Activated CD8-positive, alpha-beta memory T cell treated with anti-CD3 and anti-CD28 coated beads, Interleukin-2, amount 10 ng/mL, durations not matched to agents 7 days and 5 days (primary cell): Measurements from ENCODE around the gene KCNIP4. TPM values are rescaled to one million over a fixed set of nuclear protein-coding genes. Genes with fewer than 3 reads are reported as not detected.

Experiments
- ATAC-seq: fragments of 150-1000 bp; cut with Tn5 transposase; one replicate; pipeline ENCODE4 v1.10.0; 2021; ENCODE audit warnings: moderate library complexity
- CTCF ChIA-PET: fragments of 350-600 bp; sonication (Branson Sonifier 250); formaldehyde crosslinking; loops from one replicate; lab custom pipeline; 2021; ENCODE audit warnings: antibody characterized with exemption; lab: Charles Lee
- DNase-seq: peaks from one replicate; pipeline ENCODE4 v3.0.0-alpha.2; 2020
- H3K27ac Mint-ChIP-seq: one replicate; pipeline ENCODE4 v1.8.0; 2021; ENCODE audit warnings: mild to moderate bottlenecking, mixed read lengths
- H3K27me3 Mint-ChIP-seq: one replicate; pipeline ENCODE4 v1.8.0; 2021; ENCODE audit warnings: mixed read lengths
- H3K36me3 Mint-ChIP-seq: one replicate; pipeline ENCODE4 v1.8.0; 2021; ENCODE audit warnings: mild to moderate bottlenecking, mixed read lengths
- H3K4me1 Mint-ChIP-seq: one replicate; pipeline ENCODE4 v1.8.0; 2021; ENCODE audit warnings: mixed read lengths
- H3K4me3 Mint-ChIP-seq: one replicate; pipeline ENCODE4 v1.8.0; 2021; ENCODE audit warnings: mild to moderate bottlenecking, moderate library complexity, mixed read lengths
- H3K9me3 Mint-ChIP-seq: one replicate; pipeline ENCODE4 v1.8.0; 2022; ENCODE audit warnings: low read depth, mixed read lengths
- total RNA-seq, 2 experiments: library from RNA; stranded (reverse); gene quantifications; one replicate each; pipeline ENCODE4 v1.2.3, GENCODE V29; 2021

Gene KCNIP4
- total RNA-seq, 2 experiments from 2014 or later, result not detected

DNA sequence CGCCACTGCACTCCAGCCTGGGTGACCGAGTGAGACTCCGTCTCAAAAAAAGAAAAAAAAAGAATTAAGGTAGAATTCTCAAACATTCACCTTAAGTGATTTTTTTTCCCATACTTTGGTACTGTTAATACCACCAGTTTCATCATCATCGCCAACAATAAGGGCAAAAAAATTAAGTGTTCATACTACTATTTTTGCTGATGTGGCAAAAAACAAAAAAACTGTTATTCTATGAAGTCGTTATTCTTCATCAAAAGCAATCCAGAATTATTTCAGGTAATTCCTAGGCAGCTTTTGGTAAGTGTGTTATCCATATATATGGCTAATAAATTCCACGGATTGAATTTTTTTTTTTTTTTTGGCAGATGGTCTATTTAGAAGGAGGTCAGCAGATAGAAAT lies 85.7 kb downstream of the KCNIP4 start:
- no peaks in the 10 kb centered on the region for H3K27me3 Mint-ChIP-seq
- DNase-seq (no peak), ATAC-seq (no peak)
- H3K9me3 Mint-ChIP-seq, result peaks cover 7% of the 10 kb centered on the region
- CTCF ChIA-PET, result no interaction called here
- H3K36me3 Mint-ChIP-seq, result no peaks in the 10 kb centered on the region
- no peak overlapping the region for H3K27ac Mint-ChIP-seq
- no peak overlapping the region for H3K4me3 Mint-ChIP-seq
- no peaks in the 10 kb centered on the region for H3K4me1 Mint-ChIP-seq

DNA sequence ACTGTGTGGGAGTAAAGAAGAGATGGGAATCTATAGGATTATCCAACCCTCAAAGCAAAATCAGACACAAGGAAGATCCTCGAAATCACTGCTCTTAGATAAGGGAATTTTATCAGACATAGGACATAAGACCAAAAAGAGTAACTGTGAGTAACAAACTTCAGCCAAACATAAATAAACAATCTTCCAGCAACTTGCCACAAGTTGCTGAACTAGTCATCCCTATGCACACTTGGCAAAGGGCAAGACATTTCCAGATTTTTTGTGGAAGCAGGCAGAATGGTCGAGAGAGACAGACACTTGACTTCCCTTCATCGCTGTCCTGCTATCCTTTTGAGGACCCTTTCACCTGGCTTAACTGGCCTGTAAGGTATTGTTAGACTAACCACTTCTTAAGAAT lies 89.6 kb downstream of the KCNIP4 start:
- CTCF ChIA-PET, result no interaction called here
- no peak for DNase-seq
- no peak for ATAC-seq
- H3K36me3 Mint-ChIP-seq, result no peaks in the 10 kb centered on the region
- H3K4me3 Mint-ChIP-seq, result no peak overlapping the region
- H3K27me3 Mint-ChIP-seq, result no peaks in the 10 kb centered on the region
- H3K9me3 Mint-ChIP-seq, result peaks cover 7% of the 10 kb centered on the region
- no peak overlapping the region for H3K27ac Mint-ChIP-seq
- H3K4me1 Mint-ChIP-seq, result no peaks in the 10 kb centered on the region

DNA sequence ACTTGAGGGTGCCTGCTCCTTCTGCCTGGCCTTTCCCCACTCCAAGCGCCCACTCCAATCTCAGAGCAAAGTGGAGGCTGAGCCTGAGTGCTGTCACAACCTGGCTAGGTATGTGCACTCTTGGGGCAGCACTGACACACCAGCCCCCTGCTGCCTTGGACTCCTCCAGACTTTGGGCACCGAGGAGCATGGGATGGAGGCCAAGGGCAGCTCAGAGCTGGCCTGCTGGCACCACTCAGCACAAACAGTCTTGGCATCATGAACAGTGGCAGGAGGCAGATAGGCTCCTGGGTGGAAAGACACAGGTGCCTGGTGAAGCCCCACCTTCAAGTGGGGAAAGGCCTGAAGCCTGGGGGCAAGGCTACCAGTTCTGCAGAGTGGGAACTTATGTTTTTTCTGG lies 91.8 kb downstream of the KCNIP4 start:
- Mint-ChIP-seq H3K4me3 (no peak overlapping the region), H3K36me3 (no peaks in the 10 kb centered on the region), H3K27me3 (no peaks in the 10 kb centered on the region), H3K27ac (no peak overlapping the region), H3K9me3 (peaks cover 2% of the 10 kb centered on the region), H3K4me1 (no peaks in the 10 kb centered on the region)
- CTCF ChIA-PET, result no interaction called here
- DNase-seq (no peak), ATAC-seq (no peak)

DNA sequence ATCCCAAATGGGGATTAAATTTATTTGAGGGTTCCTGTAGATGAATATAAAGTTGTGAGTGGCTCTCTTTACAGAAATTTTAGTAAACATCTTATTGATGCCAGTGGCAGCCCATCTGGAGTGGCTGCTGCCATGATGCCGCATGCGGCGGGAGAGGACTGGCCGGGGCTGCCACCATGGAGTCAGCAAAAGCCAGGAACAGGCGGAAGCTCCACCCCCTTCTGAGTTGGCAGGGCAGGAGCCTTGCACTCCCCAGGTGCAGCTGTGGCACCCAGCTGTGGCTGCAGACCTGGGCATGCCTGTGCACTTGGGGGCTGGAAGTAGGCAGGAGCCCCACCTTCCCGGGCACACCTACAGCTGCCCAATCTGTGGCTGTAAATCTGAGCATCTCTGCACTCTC lies 92.3 kb downstream of the KCNIP4 start:
- H3K9me3 Mint-ChIP-seq, result no peaks in the 10 kb centered on the region
- H3K36me3 Mint-ChIP-seq, result no peaks in the 10 kb centered on the region
- no peak overlapping the region for H3K4me3 Mint-ChIP-seq
- CTCF ChIA-PET, result no interaction called here
- H3K4me1 Mint-ChIP-seq, result no peaks in the 10 kb centered on the region
- H3K27me3 Mint-ChIP-seq, result no peaks in the 10 kb centered on the region
- H3K27ac Mint-ChIP-seq, result no peak overlapping the region
- no peak for ATAC-seq
- DNase-seq, result no peak

DNA sequence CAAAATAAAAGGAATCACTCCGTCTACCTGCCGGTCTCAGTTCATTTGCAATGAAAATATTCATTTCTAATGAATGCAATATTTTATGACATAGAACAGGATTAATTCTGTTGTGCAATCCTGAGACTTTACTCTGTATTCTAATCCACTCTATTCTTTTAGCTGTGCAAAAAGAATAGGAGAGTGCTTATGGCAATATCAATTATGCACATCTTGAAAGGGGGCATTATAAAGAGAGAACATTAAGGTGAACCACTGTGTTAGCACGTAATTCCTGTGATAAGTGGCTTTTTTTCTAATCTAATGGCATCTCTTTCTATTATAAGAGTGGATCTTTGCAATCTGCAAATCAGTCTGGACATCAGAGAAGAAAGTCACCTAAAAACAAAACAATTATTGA lies 99.5 kb downstream of the KCNIP4 start:
- H3K9me3 Mint-ChIP-seq, result no peaks in the 10 kb centered on the region
- CTCF ChIA-PET, result no interaction called here
- H3K36me3 Mint-ChIP-seq, result no peaks in the 10 kb centered on the region
- no peak overlapping the region for H3K4me3 Mint-ChIP-seq
- H3K4me1 Mint-ChIP-seq, result no peaks in the 10 kb centered on the region
- no peak overlapping the region for H3K27ac Mint-ChIP-seq
- ATAC-seq, result no peak
- DNase-seq, result no peak
- no peaks in the 10 kb centered on the region for H3K27me3 Mint-ChIP-seq

DNA sequence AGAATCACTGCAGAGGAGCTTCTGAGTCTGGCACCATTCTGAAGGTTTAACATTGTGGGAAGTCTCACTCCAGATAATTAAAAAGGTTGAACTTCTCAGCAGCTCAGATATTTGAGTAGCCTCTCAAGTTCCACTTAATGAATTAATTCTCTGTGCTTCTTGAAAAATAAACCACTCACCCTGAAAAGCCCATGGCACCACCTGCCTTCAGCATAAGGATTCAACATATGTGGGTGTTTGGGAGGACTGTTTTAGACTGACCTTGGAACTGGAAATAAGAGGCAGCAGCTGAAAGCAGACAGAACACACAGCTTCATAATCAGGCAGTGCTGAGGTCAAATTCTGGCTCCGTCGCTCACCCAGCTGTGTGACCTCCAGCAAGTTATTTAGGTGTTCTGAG lies 100.6 kb downstream of the KCNIP4 start:
- H3K4me1 Mint-ChIP-seq, result no peaks in the 10 kb centered on the region
- H3K27ac Mint-ChIP-seq, result no peak overlapping the region
- DNase-seq (no peak), ATAC-seq (no peak)
- H3K9me3 Mint-ChIP-seq, result no peaks in the 10 kb centered on the region
- H3K4me3 Mint-ChIP-seq, result no peak overlapping the region
- CTCF ChIA-PET, result no interaction called here
- no peaks in the 10 kb centered on the region for H3K36me3 Mint-ChIP-seq
- no peaks in the 10 kb centered on the region for H3K27me3 Mint-ChIP-seq

DNA sequence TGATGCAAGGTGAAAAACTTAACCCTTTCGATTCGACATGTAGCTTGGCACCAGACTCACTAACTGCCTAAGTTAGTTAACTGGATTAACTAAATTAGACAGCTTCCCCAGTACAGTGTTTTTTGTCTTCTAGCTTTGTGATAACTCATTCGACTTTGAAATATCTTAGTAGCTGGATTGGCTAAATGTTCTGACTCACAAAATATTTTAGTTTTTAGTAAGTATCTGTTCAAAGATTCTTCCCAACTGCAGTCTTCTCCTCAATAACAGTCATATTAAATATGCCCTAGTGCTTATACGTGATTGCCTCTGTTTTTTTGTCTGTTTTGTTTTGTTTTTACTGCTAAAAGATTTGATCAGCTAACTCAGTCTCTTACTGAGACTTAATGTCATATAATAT lies 102.9 kb downstream of the KCNIP4 start:
- ATAC-seq, result no peak
- Mint-ChIP-seq H3K36me3 (no peaks in the 10 kb centered on the region), H3K27ac (no peak overlapping the region), H3K27me3 (no peaks in the 10 kb centered on the region), H3K4me1 (no peaks in the 10 kb centered on the region), H3K9me3 (no peaks in the 10 kb centered on the region), H3K4me3 (no peak overlapping the region)
- CTCF ChIA-PET, result no interaction called here
- no peak for DNase-seq

DNA sequence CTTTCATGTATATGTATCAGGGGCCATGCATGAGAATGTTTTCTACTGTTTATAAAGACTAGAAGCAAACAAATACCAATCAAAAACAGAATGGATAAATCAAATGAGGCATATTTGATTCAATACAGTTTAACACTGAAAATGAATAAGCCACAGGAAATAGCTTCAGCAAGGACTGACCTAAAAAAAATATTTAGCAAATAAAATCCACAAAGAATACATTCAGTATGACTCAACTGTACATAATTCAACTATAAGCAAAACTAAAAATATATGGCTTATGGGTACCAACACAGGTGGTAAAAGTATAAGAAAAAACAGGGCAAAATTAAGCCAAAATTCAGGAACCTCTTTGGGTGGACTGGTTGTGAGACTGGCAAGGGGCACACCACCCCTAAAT lies 112.9 kb downstream of the KCNIP4 start:
- Mint-ChIP-seq H3K4me3 (no peak overlapping the region), H3K36me3 (no peaks in the 10 kb centered on the region), H3K4me1 (no peaks in the 10 kb centered on the region), H3K9me3 (peaks cover 2% of the 10 kb centered on the region), H3K27me3 (no peaks in the 10 kb centered on the region), H3K27ac (no peak overlapping the region)
- DNase-seq, result no peak
- ATAC-seq, result no peak
- CTCF ChIA-PET, result no interaction called here

DNA sequence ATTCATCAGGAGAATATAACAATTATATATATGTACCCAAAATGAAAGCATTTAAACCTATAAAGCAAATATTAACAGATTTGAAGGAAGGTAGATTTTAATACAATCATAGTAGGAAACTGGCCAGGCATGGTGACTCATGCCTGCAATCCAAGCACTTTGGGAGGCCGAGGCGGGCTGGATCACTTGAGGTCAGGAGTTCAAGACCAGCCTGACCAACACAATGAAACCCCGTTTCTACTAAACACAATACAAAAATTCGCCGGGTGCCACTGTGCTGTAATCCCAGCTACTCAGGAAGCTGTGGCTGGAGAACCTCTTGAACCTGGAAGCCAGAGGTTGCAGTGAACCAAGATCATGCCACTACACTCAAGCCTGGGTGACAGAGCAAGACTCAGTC lies 118.3 kb downstream of the KCNIP4 start:
- CTCF ChIA-PET, result no interaction called here
- Mint-ChIP-seq H3K4me3 (no peak overlapping the region), H3K36me3 (no peaks in the 10 kb centered on the region), H3K27ac (no peak overlapping the region), H3K9me3 (no peaks in the 10 kb centered on the region), H3K27me3 (no peaks in the 10 kb centered on the region), H3K4me1 (no peaks in the 10 kb centered on the region)
- ATAC-seq (no peak), DNase-seq (no peak)

DNA sequence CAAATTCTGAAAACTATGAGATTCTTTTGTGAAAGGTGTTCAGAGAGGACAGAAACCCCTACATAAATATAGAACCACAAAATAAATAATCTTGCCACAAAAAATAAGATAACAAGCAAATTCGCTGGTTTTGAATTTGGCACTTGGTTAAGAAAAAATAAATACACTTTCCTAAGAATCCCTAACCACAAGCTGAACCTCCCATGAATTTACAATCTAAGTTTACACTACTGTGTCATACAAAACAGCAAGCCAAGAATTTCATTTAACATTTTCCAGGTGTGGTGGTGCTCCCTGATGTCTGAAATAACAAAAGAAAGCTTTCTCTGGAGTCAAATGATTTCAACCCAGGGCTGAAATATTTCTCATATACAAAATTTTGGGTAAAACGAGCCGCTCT lies 121.0 kb downstream of the KCNIP4 start:
- H3K4me1 Mint-ChIP-seq, result no peaks in the 10 kb centered on the region
- no peaks in the 10 kb centered on the region for H3K9me3 Mint-ChIP-seq
- no peak overlapping the region for H3K27ac Mint-ChIP-seq
- CTCF ChIA-PET, result no interaction called here
- no peaks in the 10 kb centered on the region for H3K27me3 Mint-ChIP-seq
- no peak for DNase-seq
- H3K36me3 Mint-ChIP-seq, result no peaks in the 10 kb centered on the region
- no peak overlapping the region for H3K4me3 Mint-ChIP-seq
- no peak for ATAC-seq

DNA sequence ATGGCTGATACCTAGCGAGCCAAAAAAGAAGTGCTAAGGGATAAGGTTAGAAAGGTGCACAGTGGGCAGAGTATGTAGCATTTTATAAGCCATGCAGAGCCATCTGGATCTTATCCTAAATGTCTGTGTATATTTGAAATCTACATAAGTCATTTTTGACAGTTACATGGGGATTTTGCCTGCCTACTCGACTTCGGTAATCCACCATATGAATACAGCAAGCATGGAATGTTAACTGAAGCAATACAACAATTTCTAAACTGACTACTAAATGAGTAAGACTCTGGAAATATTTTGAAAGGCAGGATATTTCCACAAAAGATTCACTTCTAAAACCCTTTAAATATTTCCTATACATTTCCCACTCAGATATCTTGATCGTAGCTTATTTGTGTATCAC lies 122.5 kb downstream of the KCNIP4 start:
- no peaks in the 10 kb centered on the region for H3K4me1 Mint-ChIP-seq
- no peak for DNase-seq
- CTCF ChIA-PET, result no interaction called here

DNA sequence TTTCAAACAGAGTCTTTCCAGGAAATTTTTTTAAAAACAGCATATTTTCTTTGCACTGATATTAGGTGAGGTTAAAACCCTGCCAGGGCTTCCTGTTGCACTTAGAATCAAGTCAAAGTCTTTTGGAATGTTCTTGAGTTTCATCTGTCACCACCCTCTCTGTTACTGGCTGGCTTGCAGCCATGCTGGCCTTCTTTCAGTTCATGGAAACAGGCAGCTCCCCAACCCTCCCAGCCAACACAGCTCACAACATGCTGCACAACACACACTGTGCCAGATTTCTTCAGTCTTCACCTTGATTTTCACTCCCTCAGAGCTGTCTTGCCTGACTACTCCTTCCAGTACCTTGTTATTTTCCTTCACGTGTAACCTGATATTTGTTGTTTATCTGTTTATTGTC lies 129.5 kb downstream of the KCNIP4 start:
- H3K9me3 Mint-ChIP-seq, result peaks cover 10% of the 10 kb centered on the region
- H3K36me3 Mint-ChIP-seq, result no peaks in the 10 kb centered on the region
- no peak for DNase-seq
- no peak for ATAC-seq
- no peaks in the 10 kb centered on the region for H3K27me3 Mint-ChIP-seq
- H3K4me3 Mint-ChIP-seq, result no peak overlapping the region
- CTCF ChIA-PET, result no interaction called here
- no peaks in the 10 kb centered on the region for H3K4me1 Mint-ChIP-seq
- H3K27ac Mint-ChIP-seq, result no peak overlapping the region

More for the DNA sequence above, 122.5 kb downstream of the KCNIP4 start:
- no peaks in the 10 kb centered on the region for H3K27me3 Mint-ChIP-seq
- H3K4me3 Mint-ChIP-seq, result no peak overlapping the region
- H3K9me3 Mint-ChIP-seq, result no peaks in the 10 kb centered on the region
- no peaks in the 10 kb centered on the region for H3K36me3 Mint-ChIP-seq
- H3K27ac Mint-ChIP-seq, result no peak overlapping the region
- no peak for ATAC-seq

DNA sequence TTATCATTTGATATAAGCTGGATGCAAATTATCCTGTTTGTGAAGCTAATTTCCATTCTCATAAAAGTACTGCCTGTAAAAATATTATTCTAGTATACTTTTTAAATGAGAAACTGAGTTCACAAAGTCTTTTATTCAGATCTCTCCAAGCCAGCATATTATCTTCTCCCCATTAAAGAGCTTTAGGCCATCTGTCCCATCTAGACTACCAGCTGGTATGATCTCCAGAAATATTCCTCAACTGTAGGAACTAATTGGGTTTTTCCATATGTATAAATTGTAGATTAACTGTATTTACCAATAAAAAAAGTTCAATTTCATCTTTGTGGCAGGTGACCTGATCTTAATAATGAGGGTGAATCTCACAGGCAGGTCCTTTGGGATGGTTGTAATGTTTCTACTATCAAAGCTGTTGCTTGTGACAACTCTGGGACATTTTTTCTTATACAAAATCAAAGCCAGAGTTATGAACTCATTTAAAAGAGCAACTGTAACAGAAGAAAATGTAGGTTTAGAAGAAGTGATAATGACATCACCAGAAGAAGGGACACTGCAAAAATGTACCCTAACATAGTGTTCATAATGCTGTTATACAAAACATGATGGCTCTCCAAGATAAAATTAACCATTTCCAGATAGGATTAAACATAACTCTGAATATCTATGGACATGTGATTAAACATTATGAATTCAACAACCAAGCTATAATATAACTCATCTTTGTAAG lies 132.8 kb downstream of the KCNIP4 start:
- Mint-ChIP-seq H3K9me3 (peaks cover 12% of the 10 kb centered on the region), H3K4me1 (no peaks in the 10 kb centered on the region), H3K36me3 (no peaks in the 10 kb centered on the region), H3K27me3 (no peaks in the 10 kb centered on the region), H3K27ac (no peak overlapping the region), H3K4me3 (no peak overlapping the region)
- ATAC-seq (no peak), DNase-seq (no peak)
- CTCF ChIA-PET, result no interaction called here

DNA sequence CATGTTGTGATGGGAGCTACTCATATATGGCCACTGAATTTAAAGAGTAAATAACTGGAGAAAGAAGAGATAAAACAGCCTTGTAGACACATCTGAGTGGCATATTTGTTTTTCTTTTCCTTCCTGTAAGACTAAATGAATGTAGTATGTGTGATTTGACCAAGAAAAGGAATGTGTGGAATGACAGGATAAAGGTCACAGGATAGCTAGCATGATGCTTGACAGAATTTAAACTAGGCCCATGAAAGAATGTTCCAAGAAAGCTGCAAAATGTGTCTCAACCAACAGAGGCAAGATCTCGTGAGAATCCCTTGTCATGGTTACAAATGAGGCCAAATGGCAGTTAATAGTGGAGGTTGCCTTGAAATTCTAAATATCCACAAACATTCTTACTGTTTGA lies 137.0 kb downstream of the KCNIP4 start:
- CTCF ChIA-PET, result interaction anchor here (1.1 kb wide), 1 partner anchor 22 kb away, joined by 3 read pairs; no protein-coding TSS in a partner anchor
- no peak for ATAC-seq
- H3K4me1 Mint-ChIP-seq, result no peaks in the 10 kb centered on the region
- no peak for DNase-seq
- H3K27ac Mint-ChIP-seq, result no peak overlapping the region
- H3K9me3 Mint-ChIP-seq, result peaks cover 2% of the 10 kb centered on the region
- H3K27me3 Mint-ChIP-seq, result no peaks in the 10 kb centered on the region
- no peaks in the 10 kb centered on the region for H3K36me3 Mint-ChIP-seq
- no peak overlapping the region for H3K4me3 Mint-ChIP-seq

DNA sequence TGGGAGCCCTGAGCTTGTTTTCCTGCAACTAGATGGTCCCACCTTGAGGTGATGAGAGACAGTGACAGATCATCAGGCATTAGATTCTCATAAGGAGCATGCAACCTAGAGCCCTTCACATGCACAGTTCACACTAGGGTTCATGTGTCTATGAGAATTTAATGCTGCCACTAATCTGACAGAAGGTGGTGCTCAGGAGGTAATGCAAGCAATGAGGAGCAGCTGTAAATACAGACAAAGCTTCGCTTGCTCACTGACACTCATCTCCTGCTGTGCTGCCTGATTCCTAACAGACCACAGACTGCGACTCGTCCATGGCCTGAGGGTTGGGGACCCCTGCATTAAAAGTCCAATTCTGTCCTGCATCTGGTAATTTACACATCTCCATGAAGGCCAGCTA lies 141.6 kb downstream of the KCNIP4 start:
- no peaks in the 10 kb centered on the region for H3K4me1 Mint-ChIP-seq
- no peak for ATAC-seq
- H3K36me3 Mint-ChIP-seq, result no peaks in the 10 kb centered on the region
- no peak overlapping the region for H3K27ac Mint-ChIP-seq
- no peak for DNase-seq
- peaks cover 2% of the 10 kb centered on the region for H3K9me3 Mint-ChIP-seq
- CTCF ChIA-PET, result no interaction called here
- no peaks in the 10 kb centered on the region for H3K27me3 Mint-ChIP-seq
- H3K4me3 Mint-ChIP-seq, result no peak overlapping the region
